T-helper 1 cell treated with Interleukin-12 subunit alpha and Interleukin-12 subunit beta and Interleukin-4 antibody, amounts not matched to agents 30 μg/mL and 1 μg/mL, for 36 hours (primary cell): ENCODE data around the gene CLBA1.
"Not testable (repeated sequence)": the region's sequence is repeated elsewhere in the genome, so short reads cannot be mapped to it uniquely, and the experiment has no call there.

ENCODE experiments used
- H3K27ac Mint-ChIP-seq: one replicate; pipeline ENCODE4 v1.8.0; 2021; ENCODE audit warnings: mild to moderate bottlenecking, mixed read lengths
- H3K27me3 Mint-ChIP-seq: one replicate; pipeline ENCODE4 v1.8.0; 2021; ENCODE audit warnings: low read depth, mixed read lengths
- H3K36me3 Mint-ChIP-seq: one replicate; pipeline ENCODE4 v1.8.0; 2021; ENCODE audit warnings: low read depth, mixed read lengths
- H3K4me1 Mint-ChIP-seq: one replicate; pipeline ENCODE4 v1.8.0; 2021; ENCODE audit warnings: low read depth, mixed read lengths
- H3K4me3 Mint-ChIP-seq: one replicate; pipeline ENCODE4 v1.8.0; 2021; ENCODE audit warnings: mild to moderate bottlenecking, moderate library complexity, mixed read lengths
- H3K9me3 Mint-ChIP-seq: one replicate; pipeline ENCODE4 v1.8.0; 2021; ENCODE audit warnings: mixed read lengths

CLBA1 gene

GRCh38 chr14:104985675-104986486, at the start of gene CLBA1:
TSS of gene CLBA1 (plus strand) at chr14:104985788. CDS start at chr14:104986432, 644 bp downstream.
- no peaks in the 10 kb centered on the region for H3K9me3 Mint-ChIP-seq
- peaks cover 9% of the 10 kb centered on the region for H3K27me3 Mint-ChIP-seq
- H3K4me3 Mint-ChIP-seq, result peak within 1 kb of the TSS; percentile 63
- H3K36me3 Mint-ChIP-seq, result no peaks in the 10 kb centered on the region
- H3K4me1 Mint-ChIP-seq, result peaks cover 5% of the 10 kb centered on the region
- peak within 1 kb of the TSS; percentile 26 for H3K27ac Mint-ChIP-seq

- peaks cover 2% of the 10 kb centered on the region for H3K4me1 Mint-ChIP-seq
- no peak overlapping the region for H3K4me3 Mint-ChIP-seq
- H3K27ac Mint-ChIP-seq, result no peak overlapping the region
- no peaks in the 10 kb centered on the region for H3K9me3 Mint-ChIP-seq
- H3K36me3 Mint-ChIP-seq, result no peaks in the 10 kb centered on the region
- H3K27me3 Mint-ChIP-seq, result peaks cover 21% of the 10 kb centered on the region
Observed at GRCh38 chr14:104935955-104936354, 49.6 kb upstream of the CLBA1 start.

GRCh38 chr14:104936361-104937155, 49.0 kb upstream of the CLBA1 start:
- Mint-ChIP-seq H3K4me3 (no peak overlapping the region), H3K4me1 (peaks cover 2% of the 10 kb centered on the region), H3K36me3 (no peaks in the 10 kb centered on the region), H3K9me3 (no peaks in the 10 kb centered on the region), H3K27me3 (peaks cover 21% of the 10 kb centered on the region), H3K27ac (no peak overlapping the region)

- Mint-ChIP-seq H3K36me3 (no peaks in the 10 kb centered on the region), H3K4me3 (no peak overlapping the region), H3K9me3 (no peaks in the 10 kb centered on the region), H3K4me1 (peaks cover 2% of the 10 kb centered on the region), H3K27ac (no peak overlapping the region), H3K27me3 (peaks cover 21% of the 10 kb centered on the region)
Observed at GRCh38 chr14:104937161-104937560, 48.4 kb upstream of the CLBA1 start.

- Mint-ChIP-seq H3K4me3 (no peak overlapping the region), H3K9me3 (no peaks in the 10 kb centered on the region), H3K36me3 (no peaks in the 10 kb centered on the region), H3K4me1 (peaks cover 2% of the 10 kb centered on the region), H3K27ac (no peak overlapping the region), H3K27me3 (peaks cover 21% of the 10 kb centered on the region)
Observed at GRCh38 chr14:104937694-104938365, 47.8 kb upstream of the CLBA1 start.

GRCh38 chr14:104938436-104938835, 47.2 kb upstream of the CLBA1 start:
- Mint-ChIP-seq H3K4me1 (peaks cover 2% of the 10 kb centered on the region), H3K27me3 (peaks cover 21% of the 10 kb centered on the region), H3K4me3 (no peak overlapping the region), H3K27ac (no peak overlapping the region), H3K36me3 (no peaks in the 10 kb centered on the region), H3K9me3 (no peaks in the 10 kb centered on the region)

GRCh38 chr14:104938960-104939359, 46.6 kb upstream of the CLBA1 start:
- H3K36me3 Mint-ChIP-seq, result no peaks in the 10 kb centered on the region
- peaks cover 2% of the 10 kb centered on the region for H3K4me1 Mint-ChIP-seq
- no peaks in the 10 kb centered on the region for H3K9me3 Mint-ChIP-seq
- H3K27me3 Mint-ChIP-seq, result peaks cover 21% of the 10 kb centered on the region
- H3K27ac Mint-ChIP-seq, result no peak overlapping the region
- no peak overlapping the region for H3K4me3 Mint-ChIP-seq

GRCh38 chr14:104939666-104940410, 45.8 kb upstream of the CLBA1 start:
- Mint-ChIP-seq H3K9me3 (no peaks in the 10 kb centered on the region), H3K27me3 (peaks cover 15% of the 10 kb centered on the region), H3K4me3 (no peak overlapping the region), H3K27ac (no peak overlapping the region), H3K36me3 (no peaks in the 10 kb centered on the region), H3K4me1 (no peaks in the 10 kb centered on the region)

- no peaks in the 10 kb centered on the region for H3K4me1 Mint-ChIP-seq
Observed at GRCh38 chr14:104940526-104941150, 45.0 kb upstream of the CLBA1 start.

GRCh38 chr14:104941508-104942365, 43.9 kb upstream of the CLBA1 start:
- no peaks in the 10 kb centered on the region for H3K36me3 Mint-ChIP-seq
- no peak overlapping the region for H3K27ac Mint-ChIP-seq
- peaks cover 9% of the 10 kb centered on the region for H3K27me3 Mint-ChIP-seq
- no peak overlapping the region for H3K4me3 Mint-ChIP-seq
- no peaks in the 10 kb centered on the region for H3K9me3 Mint-ChIP-seq
- H3K4me1 Mint-ChIP-seq, result no peaks in the 10 kb centered on the region

More at GRCh38 chr14:104940526-104941150, 45.0 kb upstream of the CLBA1 start:
- no peaks in the 10 kb centered on the region for H3K9me3 Mint-ChIP-seq
- H3K27me3 Mint-ChIP-seq, result peaks cover 10% of the 10 kb centered on the region
- no peaks in the 10 kb centered on the region for H3K36me3 Mint-ChIP-seq
- H3K27ac Mint-ChIP-seq, result no peak overlapping the region
- no peak overlapping the region for H3K4me3 Mint-ChIP-seq

GRCh38 chr14:104942586-104942985, 43.0 kb upstream of the CLBA1 start:
- H3K9me3 Mint-ChIP-seq, result no peaks in the 10 kb centered on the region
- no peaks in the 10 kb centered on the region for H3K4me1 Mint-ChIP-seq
- no peak overlapping the region for H3K4me3 Mint-ChIP-seq
- no peaks in the 10 kb centered on the region for H3K36me3 Mint-ChIP-seq
- H3K27ac Mint-ChIP-seq, result no peak overlapping the region
- H3K27me3 Mint-ChIP-seq, result peaks cover 8% of the 10 kb centered on the region

GRCh38 chr14:104943216-104944015, 42.2 kb upstream of the CLBA1 start:
- not testable (repeated sequence) for H3K9me3 Mint-ChIP-seq, H3K4me3 Mint-ChIP-seq, H3K36me3 Mint-ChIP-seq, H3K27ac Mint-ChIP-seq, H3K4me1 Mint-ChIP-seq, H3K27me3 Mint-ChIP-seq

GRCh38 chr14:104944016-104944308, 41.6 kb upstream of the CLBA1 start:
- not testable (repeated sequence) for H3K36me3 Mint-ChIP-seq, H3K4me1 Mint-ChIP-seq, H3K27ac Mint-ChIP-seq, H3K4me3 Mint-ChIP-seq, H3K27me3 Mint-ChIP-seq, H3K9me3 Mint-ChIP-seq
